Measurements from ENCODE around the gene PKDCC.

Gene PKDCC

GRCh38 chr2:42104621-42105020, 56.8 kb downstream of the PKDCC start:
- Histone ChIP-seq H3K27ac (no peak overlapping the region), H3K4me3 (no peak overlapping the region)
- no peak for TF ChIP-seq CTCF (IDR thresholded peaks at IDR 0.05)
- DNase-seq (ENCODE audit: low spot score), result no peak

GRCh38 chr2:42105330-42106256, 57.8 kb downstream of the PKDCC start:
- Histone ChIP-seq H3K4me3 (no peak overlapping the region), H3K27ac (peak overlapping the region in 1 of 2 donors; percentile 49)
- no peak for TF ChIP-seq CTCF (IDR thresholded peaks at IDR 0.05)
- no peak for DNase-seq (ENCODE audit: low spot score)

- Histone ChIP-seq H3K27ac (peak overlapping the region in 1 of 2 donors; percentile 49), H3K4me3 (no peak overlapping the region)
- TF ChIP-seq CTCF (IDR thresholded peaks at IDR 0.05), result no peak
- DNase-seq (ENCODE audit: low spot score), result no peak
These were observed 58.5 kb downstream of the PKDCC start for GRCh38 chr2:42106257-42106816.

- no peak overlapping the region for H3K27ac ChIP-seq
- H3K4me3 ChIP-seq, result no peak overlapping the region
- no peak for DNase-seq (ENCODE audit: low spot score)
- TF ChIP-seq CTCF (IDR thresholded peaks at IDR 0.05), result no peak
These were observed 59.6 kb downstream of the PKDCC start for GRCh38 chr2:42107249-42108042.
